GM21367 (cell line): Measurements from ENCODE around the gene KCND2.

Experiments used
- ATAC-seq: cut with Tn5 transposase; IDR thresholded peaks from one replicate; pipeline ENCODE4 v1.9.1; 2021; ENCODE audit not compliant: unreplicated experiment

Gene KCND2

GRCh38 chr7:120405652-120406051 lies 132.7 kb downstream of the KCND2 start:
- ATAC-seq, result no peak

GRCh38 chr7:120407010-120407409 lies 134.0 kb downstream of the KCND2 start:
- ATAC-seq, result no peak

GRCh38 chr7:120412139-120413050 lies 139.4 kb downstream of the KCND2 start:
- ATAC-seq, result peak; percentile 84

- no peak for ATAC-seq
Observed at GRCh38 chr7:120413164-120413563, 140.2 kb downstream of the KCND2 start.

GRCh38 chr7:120417244-120417979 lies 144.4 kb downstream of the KCND2 start:
- ATAC-seq, result no peak

- ATAC-seq, result peak; percentile 97
Observed at GRCh38 chr7:120421151-120421651, 148.2 kb downstream of the KCND2 start.

GRCh38 chr7:120431016-120431415 lies 158.0 kb downstream of the KCND2 start:
- ATAC-seq, result no peak

- peak; percentile 50 for ATAC-seq
Observed at GRCh38 chr7:120436487-120437060, 163.6 kb downstream of the KCND2 start.

GRCh38 chr7:120441850-120442249 lies 168.9 kb downstream of the KCND2 start:
- ATAC-seq, result peak; percentile 85

- ATAC-seq, result peak; percentile 43
Observed at GRCh38 chr7:120442838-120443237, 169.9 kb downstream of the KCND2 start.

- ATAC-seq, result no peak
Observed at GRCh38 chr7:120444650-120445049, 171.7 kb downstream of the KCND2 start.

GRCh38 chr7:120445276-120445675 lies 172.3 kb downstream of the KCND2 start:
- ATAC-seq, result no peak

GRCh38 chr7:120452665-120453064 lies 179.7 kb downstream of the KCND2 start:
- ATAC-seq, result no peak

GRCh38 chr7:120456699-120457098 lies 183.7 kb downstream of the KCND2 start:
- ATAC-seq, result no peak

- no peak for ATAC-seq
Observed at GRCh38 chr7:120460949-120461348, 188.0 kb downstream of the KCND2 start.

GRCh38 chr7:120462991-120463390 lies 190.0 kb downstream of the KCND2 start:
- ATAC-seq, result no peak

- no peak for ATAC-seq
Observed at GRCh38 chr7:120464104-120464503, 191.1 kb downstream of the KCND2 start.

- no peak for ATAC-seq
Observed at GRCh38 chr7:120467676-120468075, 194.7 kb downstream of the KCND2 start.

- ATAC-seq, result no peak
Observed at GRCh38 chr7:120468611-120469010, 195.6 kb downstream of the KCND2 start.

- no peak for ATAC-seq
Observed at GRCh38 chr7:120472892-120473291, 199.9 kb downstream of the KCND2 start.

- ATAC-seq, result no peak
Observed at GRCh38 chr7:120473352-120473751, 200.4 kb downstream of the KCND2 start.
